GM18507 (cell line): ENCODE results near the gene TBC1D8.

Experiments used
- DNase-seq: peaks from one replicate; pipeline ENCODE4 v3.0.0; 2011; ENCODE audit warnings: low read depth; ENCODE audit not compliant: insufficient read length; ENCODE audit errors: extremely low spot score
- FAIRE-seq: peaks from 2 replicates; lab custom pipeline; 2011; peaks lifted over from hg19 to GRCh38; lab: Jason Lieb, UNC

The TBC1D8 gene

DNA sequence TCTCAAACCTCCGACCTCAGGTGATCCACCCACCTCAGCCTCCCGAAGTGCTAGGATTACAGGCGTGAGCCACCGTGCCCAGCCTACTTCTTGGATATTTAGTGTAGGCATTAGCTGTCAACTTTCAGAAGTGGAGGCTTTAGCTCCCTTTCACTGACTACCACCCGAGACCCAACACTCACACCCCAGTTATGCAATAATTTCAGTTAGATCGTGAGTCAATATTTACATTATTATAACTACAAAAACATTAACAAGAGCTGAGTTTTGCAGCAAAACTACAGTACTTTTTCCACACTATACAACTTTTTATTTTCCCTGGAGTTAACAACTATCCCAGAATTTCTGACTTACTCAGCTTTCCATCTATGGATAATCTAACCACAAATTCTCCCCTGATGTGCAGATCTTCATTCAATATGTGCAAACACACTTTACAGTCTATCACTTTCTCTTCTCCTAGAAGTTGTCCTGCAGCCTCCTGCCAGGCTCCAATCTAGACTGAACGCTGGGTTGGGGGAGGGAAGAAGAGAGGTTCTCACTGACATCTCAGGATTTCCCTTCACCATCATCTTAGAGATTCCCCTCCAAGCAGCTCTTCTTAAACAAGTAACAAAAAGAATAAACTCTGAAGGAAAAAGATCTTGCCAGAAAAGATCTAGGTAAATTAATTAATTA is 10.1 kb downstream of the TBC1D8 start:
- DNase-seq (no peak), FAIRE-seq (no peak)

DNA sequence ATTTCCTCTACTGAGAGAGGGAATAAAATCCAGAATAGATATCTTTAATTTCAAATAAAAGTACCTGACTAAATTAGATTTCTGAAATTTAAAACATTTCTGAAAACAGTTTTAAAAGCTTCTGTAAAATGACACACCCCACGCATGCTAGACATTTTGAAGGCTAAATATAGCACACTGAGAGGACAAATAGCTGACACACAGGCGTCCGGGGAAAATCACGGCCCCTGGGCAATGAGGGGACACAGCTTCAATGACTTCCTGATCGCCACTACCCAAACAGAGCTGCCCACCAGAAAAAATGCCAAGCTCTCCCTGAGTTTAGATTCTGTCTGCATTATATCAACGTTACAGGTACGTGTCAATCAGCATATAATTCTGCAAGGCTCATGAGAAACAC is 10.9 kb downstream of the TBC1D8 start:
- DNase-seq (no peak), FAIRE-seq (no peak)

DNA sequence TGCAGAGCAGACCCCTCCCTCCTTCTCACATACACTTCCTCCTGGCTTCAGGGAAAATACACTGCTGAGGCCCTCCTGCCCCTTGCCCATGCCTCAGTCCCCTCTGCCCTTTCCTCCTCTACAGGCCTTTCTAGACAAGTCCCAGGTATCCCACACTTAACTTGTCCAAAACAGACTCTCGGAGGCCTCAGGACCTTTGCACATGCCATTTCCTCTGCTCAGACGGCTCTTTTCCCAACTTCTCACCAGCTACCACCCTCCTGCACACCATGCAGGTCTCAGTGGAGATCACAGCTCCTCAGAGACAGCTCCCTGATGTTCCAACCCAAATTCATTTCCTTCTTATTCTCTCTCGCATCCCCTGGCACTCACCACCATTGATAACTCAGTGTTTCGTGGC is 11.7 kb downstream of the TBC1D8 start:
- no peak for FAIRE-seq
- no peak for DNase-seq

DNA sequence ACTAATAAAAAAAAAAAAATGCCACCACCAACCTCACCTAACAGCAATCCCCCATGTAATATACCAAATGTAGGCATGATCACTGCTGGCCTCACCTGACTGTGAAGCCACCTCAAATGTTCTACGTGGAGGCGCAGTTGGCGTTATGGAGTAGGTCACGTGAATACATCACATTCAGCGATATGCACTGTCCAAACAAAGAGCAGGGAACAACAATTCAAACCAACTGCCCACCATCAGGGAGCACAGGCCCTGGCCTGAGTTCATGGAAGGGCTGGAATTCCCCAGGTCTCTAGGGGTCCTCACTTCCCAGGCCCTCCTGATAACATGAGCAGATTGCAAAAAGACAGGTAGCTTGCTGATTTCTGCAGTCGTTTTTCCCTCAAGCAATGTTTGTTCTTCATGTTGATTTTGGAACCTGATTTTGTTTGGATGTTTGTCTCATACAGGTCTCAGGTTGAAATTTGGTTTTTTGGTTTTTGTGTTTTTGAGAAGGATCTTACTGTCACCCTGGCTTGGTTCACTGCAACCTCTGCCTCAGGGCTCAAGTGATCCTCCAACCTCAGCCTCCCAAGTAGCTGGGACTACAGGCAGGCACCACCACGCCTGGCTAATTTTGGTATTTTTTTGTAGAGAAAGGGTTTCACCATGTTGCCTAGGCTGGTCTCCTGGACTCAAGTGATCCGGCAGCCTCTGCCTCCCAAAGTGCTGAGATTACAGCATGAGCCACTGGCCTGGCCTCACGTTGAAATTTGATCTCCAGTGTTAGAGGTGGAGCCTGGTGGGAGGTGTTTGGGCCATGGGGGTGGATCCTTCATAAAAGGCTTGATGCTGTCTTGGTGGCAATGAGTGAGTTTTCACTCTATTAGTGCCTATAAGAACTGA is 15.5 kb downstream of the TBC1D8 start:
- FAIRE-seq (no peak), DNase-seq (no peak)

DNA sequence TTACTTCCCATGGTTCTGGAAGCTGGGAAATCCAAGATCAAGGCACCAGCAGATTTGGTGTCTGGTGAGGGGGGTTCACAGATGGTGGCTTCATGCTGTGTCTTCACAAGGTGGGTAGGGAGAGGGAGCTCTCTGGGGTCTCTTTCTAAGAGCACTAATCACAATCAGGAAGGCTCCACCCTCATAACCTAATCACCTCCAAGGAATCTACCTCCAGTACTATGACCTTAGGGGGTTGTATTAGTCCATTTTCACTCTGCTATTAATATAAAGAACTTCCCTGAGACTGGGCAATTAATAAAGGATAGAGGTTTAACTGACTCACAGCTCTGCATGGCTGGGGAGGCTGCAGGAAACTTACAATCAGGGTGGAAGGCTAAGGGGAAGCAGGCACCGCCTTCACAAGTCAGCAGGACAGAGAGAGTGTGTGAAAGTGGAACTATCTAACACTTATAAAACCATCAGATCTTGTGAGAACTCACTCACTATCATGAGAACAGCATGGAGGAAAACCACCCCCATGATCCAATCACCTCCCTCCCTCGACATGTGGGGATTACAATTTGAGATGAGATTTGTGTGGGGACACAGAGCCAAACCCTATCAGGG is 17.6 kb downstream of the TBC1D8 start:
- DNase-seq (no peak), FAIRE-seq (no peak)

DNA sequence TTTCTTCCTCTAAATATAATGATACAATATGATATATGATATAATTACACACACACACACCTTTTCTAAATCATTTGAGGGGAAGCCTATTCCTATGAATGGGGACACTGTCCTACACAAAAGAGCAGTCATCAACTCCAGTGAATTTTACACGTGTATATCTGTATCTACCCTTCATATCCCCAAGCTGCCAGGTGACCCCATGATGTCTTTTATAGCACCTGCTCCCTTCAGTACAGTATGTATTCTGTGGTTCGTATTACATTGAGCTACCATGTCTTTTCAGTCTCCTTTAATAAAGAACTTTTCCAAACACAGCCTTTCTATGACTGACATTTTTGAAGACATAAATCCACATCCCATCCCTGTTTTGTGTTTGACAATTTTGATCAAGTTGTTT is 19.0 kb downstream of the TBC1D8 start:
- DNase-seq (no peak), FAIRE-seq (no peak)

DNA sequence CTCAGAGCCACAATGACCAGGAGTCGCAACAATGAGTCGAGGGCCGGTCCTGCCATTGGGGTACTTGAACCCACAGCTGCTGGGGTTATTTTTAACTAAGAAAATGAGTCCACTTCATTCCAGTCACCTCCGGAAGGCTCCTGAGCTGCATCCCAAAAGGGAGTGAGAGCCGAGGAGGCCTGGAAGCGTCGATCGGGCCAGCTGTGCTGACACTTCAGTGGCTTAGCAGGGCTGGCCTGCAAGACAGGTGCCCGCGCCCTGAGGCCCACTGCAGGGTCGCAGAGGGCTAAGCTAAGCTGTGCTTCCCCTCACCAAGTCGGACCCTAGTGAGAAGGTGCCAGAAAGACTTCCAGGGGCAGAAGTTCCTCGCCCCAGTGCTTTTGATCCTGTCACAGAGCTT is 21.1 kb downstream of the TBC1D8 start:
- FAIRE-seq (no peak), DNase-seq (no peak)

DNA sequence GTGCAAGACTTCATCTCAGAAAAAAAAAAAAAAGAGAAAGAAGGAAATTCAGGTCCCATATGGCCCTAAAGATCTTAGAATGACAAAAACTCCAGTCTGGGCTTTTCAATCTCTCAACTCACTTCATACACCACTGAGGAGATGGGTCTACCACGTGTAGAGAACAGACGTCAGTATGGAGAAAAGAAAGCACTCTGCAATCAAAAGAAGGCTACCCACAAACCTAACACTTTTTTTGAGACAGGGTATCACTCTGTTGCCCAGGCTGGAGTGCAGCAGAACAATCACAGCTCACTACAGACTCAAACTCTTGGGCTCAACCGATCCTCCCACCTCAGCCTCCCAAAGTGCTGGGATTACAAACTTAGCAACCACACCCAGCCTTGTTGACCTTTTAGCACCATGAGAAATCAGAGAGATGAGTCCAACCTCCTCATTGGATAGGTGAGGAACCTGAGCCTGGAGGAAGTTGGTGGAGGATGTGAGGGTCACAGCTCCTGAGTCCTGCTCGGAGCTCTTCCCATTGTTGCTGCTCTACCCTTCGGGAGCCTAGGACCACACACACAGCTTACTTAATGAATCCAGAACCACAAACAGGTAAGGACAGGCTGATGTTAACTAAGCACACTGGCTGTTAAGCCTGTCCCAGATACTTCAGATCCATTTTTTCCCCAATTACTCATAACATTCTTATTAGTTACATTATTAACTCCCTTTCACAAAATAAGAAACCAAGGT is 23.7 kb downstream of the TBC1D8 start:
- no peak for FAIRE-seq
- DNase-seq: no peak

DNA sequence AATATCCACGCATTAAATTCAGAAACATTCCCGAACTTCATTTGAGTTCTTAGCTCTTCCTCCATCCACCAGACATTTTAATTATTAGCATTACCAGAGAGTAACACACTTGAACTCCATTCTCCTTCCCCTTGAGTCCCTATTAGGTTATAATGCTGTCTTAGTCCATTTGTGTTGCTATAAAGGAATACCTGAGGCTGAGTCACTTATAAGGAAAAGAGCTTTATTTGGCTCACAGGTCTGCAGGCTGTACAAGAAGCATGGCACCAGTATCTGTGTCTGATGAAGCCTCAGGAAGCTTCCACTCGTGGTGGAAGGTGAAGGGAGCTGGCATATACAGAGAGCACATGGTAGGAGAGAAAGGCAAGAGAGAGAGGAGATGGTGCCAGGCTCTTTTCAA is 25.4 kb downstream of the TBC1D8 start:
- FAIRE-seq (no peak), DNase-seq (no peak)

DNA sequence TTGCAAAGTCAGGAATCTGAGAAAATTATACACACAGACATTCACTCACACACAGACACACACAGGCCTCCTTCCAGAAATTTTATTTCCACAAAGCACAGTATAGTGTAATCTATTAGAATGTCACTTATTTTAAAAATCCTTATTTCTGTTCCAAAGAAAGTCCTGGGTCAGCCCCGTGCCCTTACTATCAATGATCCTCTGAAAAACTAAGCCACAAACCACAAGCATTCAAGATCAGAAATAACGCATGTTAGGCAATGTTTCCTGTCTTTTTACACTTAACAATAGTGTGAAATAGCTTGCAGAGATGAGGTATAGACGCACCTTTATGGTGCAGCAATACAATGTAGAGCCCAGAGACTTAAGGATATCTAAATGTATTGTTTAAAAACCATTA is 25.8 kb downstream of the TBC1D8 start:
- FAIRE-seq: no peak

DNA sequence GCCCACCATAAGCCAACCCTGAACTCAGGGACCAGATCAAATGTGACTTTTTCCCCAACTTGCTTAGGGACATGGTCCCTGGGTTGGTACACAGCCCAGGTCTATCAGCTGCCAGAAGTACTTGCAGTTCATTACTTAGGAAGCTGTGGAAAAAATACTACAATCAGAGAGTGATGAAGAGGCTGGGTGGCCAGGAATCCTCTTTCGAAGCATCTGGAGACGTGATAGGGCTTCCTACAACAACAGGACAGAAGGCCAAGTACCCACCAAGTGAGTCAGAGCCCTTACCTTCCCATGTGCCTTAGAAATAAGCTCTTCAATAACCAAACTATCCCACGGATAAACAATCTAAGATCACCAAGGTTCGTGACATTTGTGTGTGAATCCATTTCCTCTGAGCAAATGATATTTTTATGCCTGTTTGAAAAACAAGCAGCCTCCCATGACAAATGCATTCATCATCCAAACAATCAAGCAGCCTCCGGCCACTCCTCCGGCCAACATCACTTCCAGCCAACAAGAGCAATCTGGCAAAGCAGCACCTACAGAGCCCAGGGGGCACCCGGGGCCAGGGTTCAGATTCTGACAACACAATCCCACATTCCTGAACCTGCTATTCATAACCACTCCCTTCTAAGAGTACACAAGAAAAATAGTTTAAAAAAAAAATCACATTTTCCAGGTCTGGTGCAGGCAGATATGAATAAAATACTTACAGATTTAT is 26.4 kb downstream of the TBC1D8 start:
- no peak for FAIRE-seq

More for the DNA sequence above, 25.8 kb downstream of the TBC1D8 start:
- DNase-seq: no peak

DNA sequence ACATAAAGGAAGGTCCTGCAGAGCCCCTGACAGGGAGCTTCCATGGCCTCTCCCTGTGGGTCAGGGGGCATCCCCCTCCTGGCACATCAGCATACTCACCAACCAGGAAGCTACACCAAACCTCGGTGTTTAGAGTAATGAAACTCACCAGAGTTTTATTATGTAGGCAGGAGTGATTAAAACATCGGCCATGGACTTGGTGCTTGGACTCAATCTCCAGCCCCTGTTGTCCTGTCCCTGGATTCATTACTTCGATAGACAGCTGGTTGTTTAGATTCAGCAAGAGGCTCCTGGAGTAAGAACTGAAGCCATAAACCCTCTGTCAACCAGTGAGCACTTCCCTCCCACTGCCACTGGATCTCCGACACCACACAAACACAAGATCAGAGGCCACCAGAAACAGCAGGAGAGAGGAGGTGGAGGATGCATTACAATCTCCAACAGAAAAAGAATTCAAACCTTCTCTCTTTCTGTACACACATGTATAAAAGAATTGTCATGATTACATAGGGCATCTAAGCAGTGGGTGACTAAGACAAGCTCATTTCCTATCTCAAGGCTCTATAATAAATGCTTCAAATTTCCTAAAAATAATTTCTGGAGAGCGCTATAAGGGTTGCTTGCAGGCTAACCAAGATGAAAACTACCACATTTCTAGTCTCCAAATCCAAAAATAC is 27.2 kb downstream of the TBC1D8 start:
- no peak for DNase-seq

More for the DNA sequence above, 26.4 kb downstream of the TBC1D8 start:
- DNase-seq: no peak

DNA sequence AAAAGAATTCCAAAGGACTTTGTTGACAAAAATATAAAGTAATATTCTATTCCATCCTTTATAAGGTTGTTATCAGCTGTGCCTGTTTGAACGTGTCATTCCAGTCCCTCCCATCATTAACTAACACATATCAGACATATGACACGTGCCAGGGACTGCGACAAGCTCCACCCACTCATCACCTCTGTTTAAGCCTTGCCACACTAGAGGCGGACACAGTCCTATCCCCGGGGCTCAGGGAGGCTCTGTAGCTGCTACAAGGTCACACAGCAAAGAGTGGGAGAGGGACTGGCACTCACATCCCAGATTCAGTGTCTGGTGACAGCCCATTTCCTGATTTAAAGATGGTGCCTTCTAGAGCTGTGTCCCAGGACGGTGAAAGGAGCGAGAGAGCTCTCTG is 30.0 kb downstream of the TBC1D8 start:
- DNase-seq: no peak

More for the DNA sequence above, 27.2 kb downstream of the TBC1D8 start:
- FAIRE-seq: no peak

DNA sequence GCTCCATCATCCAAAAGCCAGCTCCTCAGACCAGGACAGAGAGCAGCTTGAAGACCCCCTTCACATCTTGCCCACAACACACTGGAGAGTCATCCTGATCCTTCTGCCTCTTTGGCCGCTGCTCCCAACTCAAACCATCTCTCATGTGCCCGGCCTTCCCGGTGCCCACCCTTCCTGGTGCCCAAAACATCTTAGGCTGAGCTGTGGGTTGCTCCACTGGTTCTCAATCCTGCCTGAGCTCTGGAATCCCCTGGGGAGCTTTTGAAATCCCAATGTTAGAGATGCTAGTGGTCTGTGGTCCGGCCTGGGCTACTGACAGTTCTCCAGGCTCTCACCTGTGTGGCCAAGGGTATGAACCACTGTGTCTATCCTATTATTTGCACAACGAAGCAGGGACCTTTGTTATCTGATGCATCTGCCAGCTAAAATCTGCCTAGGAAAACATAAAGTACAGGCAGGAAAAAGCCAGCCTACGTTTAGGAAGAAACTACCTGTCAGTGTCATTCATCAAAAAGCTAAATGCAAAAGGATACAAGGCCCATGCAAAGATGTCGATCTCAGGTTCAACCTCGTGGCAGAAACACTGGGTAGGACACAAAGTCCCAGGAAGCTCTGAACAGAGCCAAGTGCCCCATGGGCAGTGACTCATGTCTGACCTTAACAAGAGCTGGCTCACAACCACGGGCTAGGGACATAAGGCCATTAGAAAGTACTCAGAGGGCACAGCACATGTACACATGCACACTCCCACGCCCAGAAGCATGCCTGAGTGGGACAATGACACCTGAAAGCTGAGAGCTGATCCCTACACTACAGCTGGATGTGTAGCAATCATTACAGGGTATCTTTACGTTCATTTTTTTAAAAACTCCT is 30.8 kb downstream of the TBC1D8 start:
- DNase-seq: no peak
- no peak for FAIRE-seq

More for the DNA sequence above, 30.0 kb downstream of the TBC1D8 start:
- no peak for FAIRE-seq

DNA sequence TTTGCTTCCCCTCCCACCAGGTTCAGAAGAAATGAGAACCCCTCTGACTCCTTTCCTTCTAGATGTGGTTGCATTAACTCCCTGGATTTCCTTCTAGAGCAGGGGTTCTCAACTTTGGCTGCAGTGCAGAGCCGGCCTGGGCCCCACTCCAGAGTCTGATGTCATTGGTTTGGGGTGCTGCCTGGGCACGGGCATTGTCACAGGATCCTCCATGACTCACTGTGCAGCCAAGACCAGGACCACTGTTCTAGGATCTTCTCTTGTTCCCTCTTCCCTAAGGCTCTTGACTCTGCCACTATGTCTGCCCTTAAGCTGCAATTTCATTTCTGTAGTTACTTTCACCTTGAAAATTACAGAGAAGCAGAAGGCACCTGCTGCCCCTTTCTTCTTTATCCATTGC is 31.8 kb downstream of the TBC1D8 start:
- DNase-seq: no peak
- no peak for FAIRE-seq

DNA sequence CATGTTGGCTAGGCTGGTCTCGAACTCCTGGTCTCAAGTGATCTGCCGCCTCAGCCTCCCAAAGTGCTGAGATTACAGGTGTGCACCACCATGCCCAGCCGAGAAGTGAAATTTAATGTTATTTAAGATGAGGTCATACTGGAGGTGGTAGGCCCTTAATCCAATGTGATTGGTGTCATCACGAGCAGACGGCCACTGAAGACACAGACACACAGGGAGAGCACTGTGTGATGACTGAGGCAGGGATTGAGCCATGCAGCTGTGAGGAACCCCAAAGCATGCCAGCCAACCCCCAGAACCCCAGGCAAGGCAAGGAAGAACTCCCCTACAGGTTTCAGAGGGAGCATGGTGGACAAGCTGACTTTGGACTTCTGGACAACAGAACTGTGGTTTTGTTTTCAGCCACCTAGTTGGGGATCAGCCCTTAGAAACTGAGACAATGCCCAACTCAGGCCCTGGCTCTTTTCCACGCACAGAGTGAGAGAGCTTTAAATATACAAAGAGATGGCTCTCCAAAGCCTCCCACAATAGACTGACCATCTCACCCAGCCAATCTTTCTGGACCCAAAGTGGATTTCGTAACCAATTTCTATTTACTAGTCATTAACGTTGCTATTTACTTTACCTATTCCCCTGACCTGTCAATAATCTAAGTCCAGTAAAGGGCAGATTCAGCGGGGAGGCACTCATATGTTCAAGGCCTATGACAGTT is 34.2 kb downstream of the TBC1D8 start:
- FAIRE-seq (no peak), DNase-seq (no peak)

DNA sequence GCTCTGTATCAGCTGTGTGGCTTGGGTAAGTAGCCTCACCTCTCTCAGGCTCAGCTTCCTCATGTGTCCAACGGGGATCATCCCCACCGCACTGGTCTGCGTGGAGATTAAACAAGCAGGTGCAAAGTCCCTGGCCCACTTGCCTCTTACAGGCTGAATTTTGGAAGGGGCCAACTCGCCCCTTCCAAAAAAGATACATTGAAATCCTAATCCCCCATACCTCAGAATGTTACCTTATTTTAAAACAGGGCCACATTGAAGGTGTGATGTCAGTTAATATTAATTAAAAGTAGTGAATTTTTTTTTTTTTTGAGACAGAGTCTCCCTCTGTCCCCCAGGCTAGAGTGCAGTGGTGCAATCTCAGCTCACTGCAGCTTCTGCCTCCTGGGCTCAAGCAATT is 34.8 kb downstream of the TBC1D8 start:
- no peak for DNase-seq
- FAIRE-seq: no peak
